ENCODE measurements around the gene STH. TPM values are rescaled to one million over a fixed set of nuclear protein-coding genes. Genes with fewer than 3 reads are reported as not detected.

Gene STH
- total RNA-seq, 1 donor from 2014 or later = not detected

- no peak overlapping the region for H3K27ac Mint-ChIP-seq
- H3K9me3 ChIP-seq (ENCODE audit: low read depth) = no peaks in the 10 kb centered on the region
- no peaks in the 10 kb centered on the region for H3K79me2 ChIP-seq (ENCODE audit: low read depth)
- H3K4me3 Mint-ChIP-seq = no peak overlapping the region
- H4K20me1 ChIP-seq (ENCODE audit: low read depth) = no peaks in the 10 kb centered on the region
- DNase-seq (ENCODE audit: low spot score) = no peak
- no peaks in the 10 kb centered on the region for H3K9me3 Mint-ChIP-seq
- peaks cover 3% of the 10 kb centered on the region for H3K27me3 Mint-ChIP-seq (ENCODE audit: insufficient read depth, low read depth)
- TF ChIP-seq CTCF (IDR thresholded peaks at IDR 0.05) (no peak), EZH2phosphoT487 (IDR thresholded peaks at IDR 0.05) (no peak), EZH2 (IDR thresholded peaks at IDR 0.05) (no peak)
- no peaks in the 10 kb centered on the region for H3K27me3 ChIP-seq
- H3K36me3 ChIP-seq = no peaks in the 10 kb centered on the region
- peaks cover 19% of the 10 kb centered on the region for H3K4me1 Mint-ChIP-seq
- peaks cover 15% of the 10 kb centered on the region for H3K4me1 ChIP-seq
- H3F3A ChIP-seq (ENCODE audit: low read depth) = peaks cover 5% of the 10 kb centered on the region
- no peak overlapping the region for H3K9ac ChIP-seq
- H3K27ac ChIP-seq = no peak overlapping the region
- no peak overlapping the region for H2AFZ ChIP-seq (replicated peaks)
- no peaks in the 10 kb centered on the region for H3K36me3 Mint-ChIP-seq
- no peak overlapping the region for H3K4me2 ChIP-seq
- H3K4me3 ChIP-seq = no peak overlapping the region
Observed at GRCh38 chr17:46011711-46012505, 12.9 kb downstream of the STH start.

GRCh38 chr17:46012506-46013079 is 13.5 kb downstream of the STH start:
- no peaks in the 10 kb centered on the region for H3K79me2 ChIP-seq (ENCODE audit: low read depth)
- H2AFZ ChIP-seq (replicated peaks) = no peak overlapping the region
- no peaks in the 10 kb centered on the region for H4K20me1 ChIP-seq (ENCODE audit: low read depth)
- Mint-ChIP-seq H3K27me3 (ENCODE audit: insufficient read depth, low read depth) (peaks cover 3% of the 10 kb centered on the region), H3K4me1 (peaks cover 19% of the 10 kb centered on the region), H3K9me3 (no peaks in the 10 kb centered on the region), H3K4me3 (no peak overlapping the region), H3K27ac (peak overlapping the region; percentile 26), H3K36me3 (no peaks in the 10 kb centered on the region)
- no peaks in the 10 kb centered on the region for H3K36me3 ChIP-seq
- peaks cover 5% of the 10 kb centered on the region for H3F3A ChIP-seq (ENCODE audit: low read depth)
- no peak overlapping the region for H3K4me3 ChIP-seq
- no peak overlapping the region for H3K4me2 ChIP-seq
- no peak overlapping the region for H3K27ac ChIP-seq
- no peaks in the 10 kb centered on the region for H3K27me3 ChIP-seq
- no peak for DNase-seq (ENCODE audit: low spot score)
- no peaks in the 10 kb centered on the region for H3K9me3 ChIP-seq (ENCODE audit: low read depth)
- peaks cover 15% of the 10 kb centered on the region for H3K4me1 ChIP-seq
- TF ChIP-seq EZH2 (IDR thresholded peaks at IDR 0.05) = no peak
- no peak overlapping the region for H3K9ac ChIP-seq

- H3K36me3 Mint-ChIP-seq = no peaks in the 10 kb centered on the region
- Histone ChIP-seq H3K9ac (no peak overlapping the region), H3K9me3 (ENCODE audit: low read depth) (no peaks in the 10 kb centered on the region)
Observed at GRCh38 chr17:46013127-46013501, 14.1 kb downstream of the STH start.

More at GRCh38 chr17:46013127-46013501, 14.1 kb downstream of the STH start:
- Mint-ChIP-seq H3K27me3 (ENCODE audit: insufficient read depth, low read depth) (peaks cover 3% of the 10 kb centered on the region), H3K4me1 (peaks cover 19% of the 10 kb centered on the region), H3K27ac (peak overlapping the region; percentile 65), H3K9me3 (no peaks in the 10 kb centered on the region), H3K4me3 (no peak overlapping the region)
- Histone ChIP-seq H3K4me3 (no peak overlapping the region), H3K27me3 (no peaks in the 10 kb centered on the region), H3K4me2 (no peak overlapping the region), H3K79me2 (ENCODE audit: low read depth) (no peaks in the 10 kb centered on the region), H4K20me1 (ENCODE audit: low read depth) (no peaks in the 10 kb centered on the region), H2AFZ (replicated peaks) (no peak overlapping the region), H3K4me1 (peaks cover 15% of the 10 kb centered on the region), H3F3A (ENCODE audit: low read depth) (peaks cover 5% of the 10 kb centered on the region), H3K36me3 (no peaks in the 10 kb centered on the region), H3K27ac (no peak overlapping the region)
- DNase-seq (ENCODE audit: low spot score) = no peak
- TF ChIP-seq EZH2 (IDR thresholded peaks at IDR 0.05) = no peak
- no peak for TF ChIP-seq CTCF (IDR thresholded peaks at IDR 0.05)
- TF ChIP-seq EZH2phosphoT487 (IDR thresholded peaks at IDR 0.05) = no peak

Measured in neural progenitor cell (in vitro differentiated cells).